ENCODE measurements around the gene SERPINB12.

DNA sequence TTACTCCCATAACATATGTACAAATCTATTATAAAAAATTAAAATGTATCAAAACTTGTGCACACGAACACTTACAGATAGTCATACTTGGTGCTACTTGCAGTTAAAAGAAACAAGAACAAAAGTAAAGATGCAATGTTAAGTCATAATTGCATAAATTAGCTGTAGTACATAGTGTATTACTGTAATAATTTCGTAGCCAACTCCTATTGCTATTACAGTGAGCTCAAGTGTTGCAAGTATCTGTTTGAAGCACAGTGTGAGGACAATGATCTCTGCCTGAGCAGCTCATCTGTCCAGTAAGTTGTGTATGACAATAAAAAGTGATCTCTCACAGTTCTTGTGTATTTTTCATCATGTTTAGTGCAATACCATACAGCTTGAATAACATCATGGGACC lies 37.4 kb downstream of the SERPINB12 start:
- TF ChIP-seq POLR2AphosphoS5 (IDR thresholded peaks at IDR 0.05; ENCODE audit: low read depth, low read length) (no peak), TAF1 (IDR thresholded peaks at IDR 0.05; ENCODE audit: borderline replicate concordance, insufficient read depth, low read length) (no peak), SIN3A (IDR thresholded peaks at IDR 0.05; ENCODE audit: borderline replicate concordance, insufficient read depth, low read length) (no peak)
- TF ChIP-seq, protein P1, sequence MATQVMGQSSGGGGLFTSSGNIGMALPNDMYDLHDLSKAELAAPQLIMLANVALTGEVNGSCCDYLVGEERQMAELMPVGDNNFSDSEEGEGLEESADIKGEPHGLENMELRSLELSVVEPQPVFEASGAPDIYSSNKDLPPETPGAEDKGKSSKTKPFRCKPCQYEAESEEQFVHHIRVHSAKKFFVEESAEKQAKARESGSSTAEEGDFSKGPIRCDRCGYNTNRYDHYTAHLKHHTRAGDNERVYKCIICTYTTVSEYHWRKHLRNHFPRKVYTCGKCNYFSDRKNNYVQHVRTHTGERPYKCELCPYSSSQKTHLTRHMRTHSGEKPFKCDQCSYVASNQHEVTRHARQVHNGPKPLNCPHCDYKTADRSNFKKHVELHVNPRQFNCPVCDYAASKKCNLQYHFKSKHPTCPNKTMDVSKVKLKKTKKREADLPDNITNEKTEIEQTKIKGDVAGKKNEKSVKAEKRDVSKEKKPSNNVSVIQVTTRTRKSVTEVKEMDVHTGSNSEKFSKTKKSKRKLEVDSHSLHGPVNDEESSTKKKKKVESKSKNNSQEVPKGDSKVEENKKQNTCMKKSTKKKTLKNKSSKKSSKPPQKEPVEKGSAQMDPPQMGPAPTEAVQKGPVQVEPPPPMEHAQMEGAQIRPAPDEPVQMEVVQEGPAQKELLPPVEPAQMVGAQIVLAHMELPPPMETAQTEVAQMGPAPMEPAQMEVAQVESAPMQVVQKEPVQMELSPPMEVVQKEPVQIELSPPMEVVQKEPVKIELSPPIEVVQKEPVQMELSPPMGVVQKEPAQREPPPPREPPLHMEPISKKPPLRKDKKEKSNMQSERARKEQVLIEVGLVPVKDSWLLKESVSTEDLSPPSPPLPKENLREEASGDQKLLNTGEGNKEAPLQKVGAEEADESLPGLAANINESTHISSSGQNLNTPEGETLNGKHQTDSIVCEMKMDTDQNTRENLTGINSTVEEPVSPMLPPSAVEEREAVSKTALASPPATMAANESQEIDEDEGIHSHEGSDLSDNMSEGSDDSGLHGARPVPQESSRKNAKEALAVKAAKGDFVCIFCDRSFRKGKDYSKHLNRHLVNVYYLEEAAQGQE (IDR thresholded peaks at IDR 0.05; ENCODE audit: insufficient read depth in 1 of 2, low read depth in 2 of 2, low read length in 2 of 2), result no peak
